ENCODE data around the gene ILF3.

ILF3 gene

DNA sequence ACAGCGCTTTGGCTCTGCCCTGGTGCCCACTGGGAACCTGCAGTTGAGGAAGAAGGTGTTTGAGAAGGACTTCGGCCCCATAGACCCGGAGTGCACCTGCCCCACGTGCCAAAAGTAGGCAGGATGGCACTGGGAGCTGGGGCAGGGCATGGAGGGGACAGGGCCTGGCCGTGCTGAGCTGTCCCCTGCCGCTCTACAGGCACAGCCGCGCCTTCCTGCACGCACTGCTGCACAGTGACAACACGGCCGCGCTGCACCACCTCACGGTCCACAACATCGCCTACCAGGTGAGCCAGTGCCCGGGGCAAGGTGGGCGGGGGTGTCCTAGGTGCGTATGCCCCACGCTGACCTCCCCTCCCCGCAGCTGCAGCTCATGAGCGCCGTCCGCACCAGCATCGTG is 58.6 kb downstream of the ILF3 start:
- peaks cover 3 to 7% (median 5%) of the 10 kb centered on the region in 5 donors for H3K4me1 ChIP-seq (ENCODE audit: control insufficient read depth in 5 of 5, insufficient read depth in 5 of 5, low read length in 5 of 5)
- no peak overlapping the region for H3K9ac ChIP-seq (ENCODE audit: low read length in 5 of 5)
- H3K9me3 ChIP-seq (ENCODE audit: control insufficient read depth in 5 of 5, low read length in 5 of 5), result no peaks in the 10 kb centered on the region
- peaks cover 0 to 37% (median 18%) of the 10 kb centered on the region in 5 donors for H3K36me3 ChIP-seq (ENCODE audit: control insufficient read depth in 5 of 5, insufficient read depth in 5 of 5, low read length in 5 of 5)
- no peak overlapping the region for H3K27ac ChIP-seq (ENCODE audit: low read depth, low read length)
- H3K27me3 ChIP-seq (ENCODE audit: control insufficient read depth in 5 of 5, insufficient read depth in 4 of 5, low read length in 5 of 5), result peaks cover 0 to 6% (median 0%) of the 10 kb centered on the region in 5 donors
- no peak overlapping the region for H3K4me3 ChIP-seq (ENCODE audit: low read depth in 1 of 5, low read length in 5 of 5)

DNA sequence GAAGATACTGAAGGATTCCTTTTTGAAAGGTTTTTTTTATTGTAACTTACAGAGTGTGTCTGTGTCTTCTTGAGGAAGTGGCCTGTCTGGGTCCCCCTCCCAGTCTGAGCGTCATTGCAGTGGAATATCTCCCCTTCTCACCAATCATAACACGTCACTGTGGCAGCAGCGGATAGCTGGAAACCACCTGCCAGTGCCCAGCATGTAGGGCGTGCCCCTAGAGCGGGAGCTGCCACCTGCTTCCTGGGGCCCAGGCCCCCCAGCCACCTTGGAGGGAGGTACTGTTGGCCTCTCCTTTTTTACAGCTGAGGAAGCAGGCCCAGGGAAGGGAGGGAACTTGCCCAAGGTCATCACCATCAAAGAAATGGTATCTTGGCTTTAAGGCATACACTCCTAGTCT is 59.2 kb downstream of the ILF3 start:
- H3K4me1 ChIP-seq (ENCODE audit: control insufficient read depth in 5 of 5, insufficient read depth in 5 of 5, low read length in 5 of 5), result peaks cover 3 to 8% (median 5%) of the 10 kb centered on the region in 5 donors
- no peak overlapping the region for H3K4me3 ChIP-seq (ENCODE audit: low read depth in 1 of 5, low read length in 5 of 5)
- peaks cover 0 to 6% (median 0%) of the 10 kb centered on the region in 5 donors for H3K27me3 ChIP-seq (ENCODE audit: control insufficient read depth in 5 of 5, insufficient read depth in 4 of 5, low read length in 5 of 5)
- H3K27ac ChIP-seq (ENCODE audit: low read depth, low read length), result no peak overlapping the region
- H3K9ac ChIP-seq (ENCODE audit: low read length in 5 of 5), result no peak overlapping the region
- H3K9me3 ChIP-seq (ENCODE audit: control insufficient read depth in 5 of 5, low read length in 5 of 5), result no peaks in the 10 kb centered on the region
- peaks cover 0 to 34% (median 15%) of the 10 kb centered on the region in 5 donors for H3K36me3 ChIP-seq (ENCODE audit: control insufficient read depth in 5 of 5, insufficient read depth in 5 of 5, low read length in 5 of 5)

DNA sequence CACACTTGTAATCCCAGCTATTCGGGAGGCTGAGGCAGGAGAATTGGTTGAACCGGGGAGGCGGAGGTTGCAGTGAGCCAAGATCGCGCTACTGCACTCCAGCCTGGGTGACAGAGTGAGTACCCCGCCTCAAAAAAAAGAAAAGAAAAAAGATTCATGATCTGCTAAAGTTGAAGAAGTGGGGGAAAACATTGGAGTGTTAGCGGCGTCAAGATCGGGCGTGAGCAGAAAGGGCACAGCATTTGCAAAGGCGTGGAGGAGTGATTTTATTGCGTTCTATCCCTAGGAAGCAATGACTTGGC is 62.9 kb downstream of the ILF3 start:
- peak overlapping the region; percentile 39 to 78 (median 56) for H3K4me3 ChIP-seq (ENCODE audit: low read depth in 1 of 5, low read length in 5 of 5)
- no peak overlapping the region for H3K27ac ChIP-seq (ENCODE audit: low read depth, low read length)
- H3K36me3 ChIP-seq (ENCODE audit: control insufficient read depth in 5 of 5, insufficient read depth in 5 of 5, low read length in 5 of 5), result peaks cover 0 to 21% (median 14%) of the 10 kb centered on the region in 5 donors
- H3K27me3 ChIP-seq (ENCODE audit: control insufficient read depth in 5 of 5, insufficient read depth in 4 of 5, low read length in 5 of 5), result peaks cover 0 to 6% (median 0%) of the 10 kb centered on the region in 5 donors
- H3K9me3 ChIP-seq (ENCODE audit: control insufficient read depth in 5 of 5, low read length in 5 of 5), result no peaks in the 10 kb centered on the region
- peaks cover 11 to 31% (median 29%) of the 10 kb centered on the region in 5 donors for H3K4me1 ChIP-seq (ENCODE audit: control insufficient read depth in 5 of 5, insufficient read depth in 5 of 5, low read length in 5 of 5)
- peak overlapping the region in 2 of 5 donors; percentile 44 to 71 for H3K9ac ChIP-seq (ENCODE audit: low read length in 5 of 5)

DNA sequence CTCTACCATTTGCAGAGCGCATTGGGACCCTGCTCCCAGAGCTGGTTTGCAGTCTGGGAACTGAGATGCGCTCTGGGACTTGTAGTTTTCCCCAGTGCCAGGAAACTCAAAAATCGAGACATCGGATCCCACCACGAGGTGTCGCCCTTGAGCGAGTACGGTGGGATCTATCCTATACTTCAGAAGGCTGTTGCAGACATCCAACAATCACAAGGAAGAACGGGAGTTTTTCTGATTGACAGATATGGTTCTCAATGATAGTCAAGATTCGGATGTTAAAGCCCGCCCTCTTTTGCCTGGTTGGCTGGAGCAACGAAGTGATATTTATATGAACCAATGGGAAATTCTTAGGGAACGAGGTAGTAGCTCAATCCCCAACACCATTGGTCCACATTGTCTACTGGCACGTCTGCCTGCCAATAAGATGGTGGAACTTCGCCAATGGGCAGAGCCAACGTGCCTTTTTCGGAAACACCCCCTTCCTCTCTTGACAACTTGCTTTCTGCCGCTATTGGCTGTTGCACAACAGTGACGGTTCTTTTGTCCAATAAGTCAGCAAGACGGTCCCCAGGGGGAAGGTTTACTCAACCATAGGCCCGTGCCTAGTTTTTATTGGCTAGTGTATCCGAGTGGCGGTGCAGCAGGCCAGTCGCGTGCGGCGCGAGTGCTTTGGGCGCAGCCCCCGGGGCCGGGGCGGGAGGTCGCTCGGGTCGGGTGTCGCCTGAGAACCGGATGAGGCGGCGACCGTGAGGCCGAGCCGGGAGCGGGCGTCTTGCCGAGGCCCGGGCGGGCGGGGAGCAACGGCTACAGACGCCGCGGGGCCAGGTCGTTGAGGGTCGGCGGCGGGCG is 63.4 kb downstream of the ILF3 start, which contains the start of gene DNM2:
TSS of gene DNM2 (plus strand) at position 724 of the 849 bp plus-strand sequence. CDS start 164 bp downstream, outside the sequence.
- peaks cover 0 to 6% (median 0%) of the 10 kb centered on the region in 5 donors for H3K27me3 ChIP-seq (ENCODE audit: control insufficient read depth in 5 of 5, insufficient read depth in 4 of 5, low read length in 5 of 5)
- H3K4me1 ChIP-seq (ENCODE audit: control insufficient read depth in 5 of 5, insufficient read depth in 5 of 5, low read length in 5 of 5), result peaks cover 11 to 33% (median 29%) of the 10 kb centered on the region in 5 donors
- H3K27ac ChIP-seq (ENCODE audit: low read depth, low read length), result peak within 1 kb of the TSS; percentile 84
- peak within 1 kb of the TSS; percentile 82 to 98 (median 90) for H3K4me3 ChIP-seq (ENCODE audit: low read depth in 1 of 5, low read length in 5 of 5)
- peaks cover 0 to 17% (median 14%) of the 10 kb centered on the region in 5 donors for H3K36me3 ChIP-seq (ENCODE audit: control insufficient read depth in 5 of 5, insufficient read depth in 5 of 5, low read length in 5 of 5)
- H3K9ac ChIP-seq (ENCODE audit: low read length in 5 of 5), result peak within 1 kb of the TSS; percentile 71 to 99 (median 92)
- H3K9me3 ChIP-seq (ENCODE audit: control insufficient read depth in 5 of 5, low read length in 5 of 5), result no peaks in the 10 kb centered on the region

DNA sequence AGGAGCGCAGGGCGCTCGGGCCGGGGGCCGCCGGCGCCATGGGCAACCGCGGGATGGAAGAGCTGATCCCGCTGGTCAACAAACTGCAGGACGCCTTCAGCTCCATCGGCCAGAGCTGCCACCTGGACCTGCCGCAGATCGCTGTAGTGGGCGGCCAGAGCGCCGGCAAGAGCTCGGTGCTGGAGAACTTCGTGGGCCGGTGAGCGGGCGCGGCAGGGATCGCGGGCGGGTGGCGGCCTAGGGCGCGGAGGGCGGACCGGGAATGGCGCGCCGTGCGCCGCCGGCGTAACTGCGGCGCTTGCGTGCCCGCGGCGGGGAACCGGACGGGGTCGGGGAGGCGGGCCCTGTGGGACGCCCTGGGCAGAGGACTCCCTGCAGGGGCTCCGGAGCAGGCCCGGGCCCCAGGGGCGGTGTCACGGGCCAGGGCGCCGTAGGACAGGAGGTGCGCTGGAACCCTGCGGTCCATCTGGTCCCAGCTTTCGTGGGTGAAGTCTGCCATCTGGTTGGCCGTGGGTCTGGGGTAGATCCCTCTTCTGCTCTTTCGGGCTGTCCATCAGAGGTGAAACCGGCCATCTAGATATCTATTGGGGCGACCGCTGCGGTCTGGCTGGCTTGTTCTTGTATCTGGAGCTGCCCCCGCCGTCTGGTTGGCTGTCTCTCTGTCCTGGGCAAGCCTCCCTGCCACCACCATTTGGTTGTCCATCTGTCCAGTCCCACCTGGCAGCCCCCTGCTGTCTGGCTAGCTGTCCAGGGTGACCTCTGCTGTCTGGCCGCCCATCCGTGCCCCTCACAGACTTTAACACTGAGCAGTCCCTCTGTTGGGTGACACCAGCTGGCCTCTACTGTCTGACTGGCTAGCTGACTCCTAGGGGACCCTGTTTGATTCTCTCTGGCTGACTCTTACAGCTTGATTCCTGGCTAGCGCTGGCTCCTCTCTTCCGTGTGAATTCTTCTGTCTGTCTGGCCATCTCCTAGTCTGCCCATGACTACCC is 64.4 kb downstream of the ILF3 start:
- peak overlapping the region; percentile 82 to 98 (median 90) for H3K4me3 ChIP-seq (ENCODE audit: low read depth in 1 of 5, low read length in 5 of 5)
- H3K4me1 ChIP-seq (ENCODE audit: control insufficient read depth in 5 of 5, insufficient read depth in 5 of 5, low read length in 5 of 5), result peaks cover 11 to 36% (median 29%) of the 10 kb centered on the region in 5 donors
- H3K36me3 ChIP-seq (ENCODE audit: control insufficient read depth in 5 of 5, insufficient read depth in 5 of 5, low read length in 5 of 5), result peaks cover 0 to 8% (median 5%) of the 10 kb centered on the region in 5 donors
- peaks cover 0 to 6% (median 0%) of the 10 kb centered on the region in 5 donors for H3K27me3 ChIP-seq (ENCODE audit: control insufficient read depth in 5 of 5, insufficient read depth in 4 of 5, low read length in 5 of 5)
- no peaks in the 10 kb centered on the region for H3K9me3 ChIP-seq (ENCODE audit: control insufficient read depth in 5 of 5, low read length in 5 of 5)
- H3K9ac ChIP-seq (ENCODE audit: low read length in 5 of 5), result peak overlapping the region; percentile 66 to 99 (median 92)
- H3K27ac ChIP-seq (ENCODE audit: low read depth, low read length), result peak overlapping the region; percentile 84

DNA sequence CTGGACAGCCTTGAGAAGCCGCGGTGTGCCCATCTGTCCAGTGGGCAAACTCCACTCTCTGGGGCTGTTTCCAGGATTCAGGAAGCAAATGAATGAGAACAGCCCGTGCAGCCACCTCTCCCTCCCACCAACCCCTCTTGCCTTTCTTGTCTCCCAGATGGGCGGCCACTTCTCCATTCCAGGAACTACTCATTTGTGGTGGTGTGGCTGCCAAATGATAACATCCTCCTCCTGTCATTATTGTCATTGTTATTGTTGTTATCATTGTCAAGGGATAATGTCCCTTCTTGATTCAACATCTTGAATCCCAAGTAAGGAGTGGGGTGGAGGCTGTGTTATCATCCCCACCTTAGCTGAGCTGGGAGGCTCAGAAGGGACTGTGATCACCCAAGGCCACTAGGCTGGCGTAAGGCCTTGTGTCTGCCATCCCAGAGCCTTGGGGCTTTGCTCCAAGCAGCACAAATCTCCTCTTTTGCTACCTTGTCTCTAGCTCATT is 65.4 kb downstream of the ILF3 start:
- H3K36me3 ChIP-seq (ENCODE audit: control insufficient read depth in 5 of 5, insufficient read depth in 5 of 5, low read length in 5 of 5), result peaks cover 0 to 5% (median 0%) of the 10 kb centered on the region in 5 donors
- H3K27ac ChIP-seq (ENCODE audit: low read depth, low read length), result peak overlapping the region; percentile 84
- H3K9ac ChIP-seq (ENCODE audit: low read length in 5 of 5), result peak overlapping the region; percentile 66 to 99 (median 92)
- no peaks in the 10 kb centered on the region for H3K9me3 ChIP-seq (ENCODE audit: control insufficient read depth in 5 of 5, low read length in 5 of 5)
- H3K27me3 ChIP-seq (ENCODE audit: control insufficient read depth in 5 of 5, insufficient read depth in 4 of 5, low read length in 5 of 5), result peaks cover 0 to 6% (median 0%) of the 10 kb centered on the region in 5 donors
- peaks cover 11 to 46% (median 34%) of the 10 kb centered on the region in 5 donors for H3K4me1 ChIP-seq (ENCODE audit: control insufficient read depth in 5 of 5, insufficient read depth in 5 of 5, low read length in 5 of 5)
- peak overlapping the region; percentile 82 to 98 (median 90) for H3K4me3 ChIP-seq (ENCODE audit: low read depth in 1 of 5, low read length in 5 of 5)

GRCh38 chr19:10720607-10721125 is 66.5 kb downstream of the ILF3 start:
- Histone ChIP-seq H3K36me3 (ENCODE audit: control insufficient read depth in 5 of 5, insufficient read depth in 5 of 5, low read length in 5 of 5) (peaks cover 0 to 4% (median 0%) of the 10 kb centered on the region in 5 donors), H3K4me3 (ENCODE audit: low read depth in 1 of 5, low read length in 5 of 5) (no peak overlapping the region), H3K9me3 (ENCODE audit: control insufficient read depth in 5 of 5, low read length in 5 of 5) (no peaks in the 10 kb centered on the region), H3K27ac (ENCODE audit: low read depth, low read length) (no peak overlapping the region), H3K9ac (ENCODE audit: low read length in 5 of 5) (no peak overlapping the region), H3K27me3 (ENCODE audit: control insufficient read depth in 5 of 5, insufficient read depth in 4 of 5, low read length in 5 of 5) (peaks cover 0 to 6% (median 0%) of the 10 kb centered on the region in 5 donors), H3K4me1 (ENCODE audit: control insufficient read depth in 5 of 5, insufficient read depth in 5 of 5, low read length in 5 of 5) (peaks cover 11 to 56% (median 40%) of the 10 kb centered on the region in 5 donors)

- H3K27me3 ChIP-seq (ENCODE audit: control insufficient read depth in 5 of 5, insufficient read depth in 4 of 5, low read length in 5 of 5), result no peaks in the 10 kb centered on the region
- H3K36me3 ChIP-seq (ENCODE audit: control insufficient read depth in 5 of 5, insufficient read depth in 5 of 5, low read length in 5 of 5), result peaks cover 0 to 4% (median 0%) of the 10 kb centered on the region in 5 donors
- peaks cover 3 to 61% (median 31%) of the 10 kb centered on the region in 5 donors for H3K4me1 ChIP-seq (ENCODE audit: control insufficient read depth in 5 of 5, insufficient read depth in 5 of 5, low read length in 5 of 5)
- no peak overlapping the region for H3K27ac ChIP-seq (ENCODE audit: low read depth, low read length)
- no peak overlapping the region for H3K9ac ChIP-seq (ENCODE audit: low read length in 5 of 5)
- H3K4me3 ChIP-seq (ENCODE audit: low read depth in 1 of 5, low read length in 5 of 5), result no peak overlapping the region
- no peaks in the 10 kb centered on the region for H3K9me3 ChIP-seq (ENCODE audit: control insufficient read depth in 5 of 5, low read length in 5 of 5)
Measured at GRCh38 chr19:10723591-10723990, 69.4 kb downstream of the ILF3 start.

DNA sequence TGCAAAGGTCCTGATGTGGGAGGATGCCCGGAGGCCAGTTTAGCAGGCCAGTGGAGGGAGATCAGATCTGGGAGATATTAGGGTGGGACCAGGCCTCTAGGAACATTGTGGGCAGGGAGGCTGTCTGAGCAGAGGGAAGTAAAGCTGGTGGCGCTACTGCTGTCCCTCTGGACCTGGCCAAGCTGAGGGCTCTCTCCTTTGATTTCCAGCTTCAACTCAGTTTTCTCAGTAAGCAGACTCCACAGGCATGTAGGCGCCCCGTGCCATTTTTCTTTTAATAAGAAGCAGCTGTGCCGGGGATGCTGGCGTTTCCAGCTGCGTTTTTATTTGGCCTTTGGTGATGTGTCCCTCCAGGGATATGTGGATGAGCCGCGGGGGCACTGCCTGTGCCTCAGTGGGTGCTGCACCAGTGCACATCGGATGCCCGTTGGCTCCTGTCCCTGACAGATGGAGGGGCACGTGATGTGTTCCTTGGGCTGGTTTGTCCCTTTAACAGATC is 70.5 kb downstream of the ILF3 start:
- H3K36me3 ChIP-seq (ENCODE audit: control insufficient read depth in 5 of 5, insufficient read depth in 5 of 5, low read length in 5 of 5), result peaks cover 0 to 4% (median 0%) of the 10 kb centered on the region in 5 donors
- no peak overlapping the region for H3K27ac ChIP-seq (ENCODE audit: low read depth, low read length)
- H3K4me1 ChIP-seq (ENCODE audit: control insufficient read depth in 5 of 5, insufficient read depth in 5 of 5, low read length in 5 of 5), result peaks cover 0 to 56% (median 21%) of the 10 kb centered on the region in 5 donors
- H3K9ac ChIP-seq (ENCODE audit: low read length in 5 of 5), result peak overlapping the region in 1 of 5 donors; percentile 20
- H3K27me3 ChIP-seq (ENCODE audit: control insufficient read depth in 5 of 5, insufficient read depth in 4 of 5, low read length in 5 of 5), result no peaks in the 10 kb centered on the region
- no peaks in the 10 kb centered on the region for H3K9me3 ChIP-seq (ENCODE audit: control insufficient read depth in 5 of 5, low read length in 5 of 5)
- H3K4me3 ChIP-seq (ENCODE audit: low read depth in 1 of 5, low read length in 5 of 5), result no peak overlapping the region
